ENCODE results near the gene TMEM184B. TPM values are rescaled to one million over a fixed set of nuclear protein-coding genes. Genes with fewer than 3 reads are reported as not detected.

Gene TMEM184B
- total and polyA plus RNA-seq, 2 of the 8 experiments (the other 6 are each of a cell fraction or from before 2014, with no cell fraction given): 41.6 to 81.0 TPM

GRCh38 chr22:38296372-38296771 is 23.6 kb upstream of the TMEM184B start:
- H3K18ac ChIP-seq (ENCODE audit: extremely low read depth, low read length): no peak overlapping the region
- POLR2A ChIA-PET (ENCODE audit: partially characterized antibody): interaction anchor here (0.7 to 3.7 kb wide), 11 partner anchors 8 to 54 kb away, joined by 3 to 16 read pairs (median 4); no protein-coding TSS in a partner anchor
- CTCF ChIA-PET (ENCODE audit: partially characterized antibody): interaction anchor here (0.9 to 4.0 kb wide), 13 partner anchors 9 to 244 kb away, joined by 3 to 31 read pairs (median 5); partner anchors contain the start of gene TMEM184B

More at GRCh38 chr22:38296372-38296771, 23.6 kb upstream of the TMEM184B start:
- peaks cover 26 to 46% of the 10 kb centered on the region in 2 experiments for H4K20me1 ChIP-seq (replicated peaks in 1 of 2; ENCODE audit: control insufficient read depth in 1 of 2, insufficient read depth in 2 of 2, low read length in 2 of 2)
- no peak for DNase-seq (ENCODE audit: low read depth in 1 of 2, low spot score in 2 of 2)
- no peak overlapping the region for H4K91ac ChIP-seq (replicated peaks; ENCODE audit: insufficient read length, low read length)
- H3K9ac ChIP-seq (replicated peaks in 1 of 4; ENCODE audit: extremely low read depth in 1 of 4, low read depth in 3 of 4, low read length in 3 of 4): no peak overlapping the region
- H3K4me3 ChIP-seq (ENCODE audit: extremely low read depth in 1 of 4, insufficient read depth in 2 of 4, low read depth in 3 of 4, low read length in 4 of 4): no peak overlapping the region
- no peak overlapping the region for H2BK12ac ChIP-seq (ENCODE audit: low read depth, low read length)
- H3K56ac ChIP-seq (replicated peaks; ENCODE audit: insufficient read length, low read depth, low read length): no peak overlapping the region
- H2BK5ac ChIP-seq (ENCODE audit: low read depth, low read length): peak overlapping the region; percentile 20; the same call in 1 of the 2 replicates
- no peak overlapping the region for H3K23ac ChIP-seq (ENCODE audit: insufficient read length)
- H4K8ac ChIP-seq (ENCODE audit: extremely low read depth, insufficient read depth, low read length): no peak overlapping the region
- no peak overlapping the region for H4K5ac ChIP-seq (ENCODE audit: insufficient read length, low read depth, low read length)
- H2BK20ac ChIP-seq (ENCODE audit: low read length): no peak overlapping the region
- FAIRE-seq: no peak
- no peaks in the 10 kb centered on the region for H3K23me2 ChIP-seq (ENCODE audit: low read depth, low read length)
- no peak overlapping the region for H2BK120ac ChIP-seq (replicated peaks; ENCODE audit: low read depth, low read length)
- H3K79me2 ChIP-seq (ENCODE audit: control insufficient read depth in 1 of 2, insufficient read depth in 2 of 2, low read length in 2 of 2): peaks cover 0 to 7% of the 10 kb centered on the region in 2 experiments; a peak in 1 of 4 replicates
- no peak overlapping the region for H3K4me2 ChIP-seq (ENCODE audit: insufficient read depth in 1 of 2, low read depth in 2 of 2, low read length in 2 of 2)
- no peak overlapping the region for H3K4ac ChIP-seq (replicated peaks; ENCODE audit: insufficient read length, low read depth, low read length)
- H3K79me1 ChIP-seq (ENCODE audit: low read depth, low read length): peaks cover 7% of the 10 kb centered on the region; the same call in 1 of the 2 replicates
- no peak overlapping the region for H2AFZ ChIP-seq (ENCODE audit: low read length)
- no peak overlapping the region for H3K14ac ChIP-seq (ENCODE audit: insufficient read length)
- 94% methylated on average over 4 of the region's 4 CpGs; no CpG with 5 or more reads in 1 of the 2 experiments for WGBS, 2 experiments (ENCODE audit: extremely low coverage in 1 of 2, insufficient coverage in 1 of 2, insufficient read length in 1 of 2, insufficient replicate concordance in 2 of 2, low coverage in 1 of 2, low lambda C conversion rate in 2 of 2, missing lambda C conversion rate in 1 of 2)
- no peak overlapping the region for H2AK5ac ChIP-seq (ENCODE audit: low read depth, low read length)
- no peak for TF ChIP-seq GTF2F1 (IDR thresholded peaks at IDR 0.05; ENCODE audit: borderline replicate concordance, low read depth, low read length)
- no peak for TF ChIP-seq CHD1 (IDR thresholded peaks at IDR 0.05; ENCODE audit: low read depth, low read length)
- TF ChIP-seq HDAC6 (IDR thresholded peaks at IDR 0.05; ENCODE audit: low read depth, low read length): no peak
- TF ChIP-seq BRCA1 (IDR thresholded peaks at IDR 0.05; ENCODE audit: low read depth, low read length): no peak
- no peak for TF ChIP-seq CEBPB (IDR thresholded peaks at IDR 0.05; ENCODE audit: low read depth, low read length)
- no peak for TF ChIP-seq ASH2L (IDR thresholded peaks at IDR 0.05; ENCODE audit: low read length)
- TF ChIP-seq MAX (IDR thresholded peaks at IDR 0.05): no peak
- TF ChIP-seq MAFK (IDR thresholded peaks at IDR 0.05; ENCODE audit: low read depth, low read length): no peak
- no peak for TF ChIP-seq EZH2 (IDR thresholded peaks at IDR 0.05; ENCODE audit: low read depth, low read length, severe bottlenecking)
- no peaks in the 10 kb centered on the region for H3K27me3 ChIP-seq (replicated peaks in 1 of 4; ENCODE audit: control insufficient read depth in 3 of 4, extremely low read depth in 1 of 4, insufficient read depth in 3 of 4, low read length in 3 of 4)
- H3K27ac ChIP-seq (ENCODE audit: low read depth, low read length): no peak overlapping the region
- H3K4me1 ChIP-seq (replicated peaks in 1 of 4; ENCODE audit: control insufficient read depth in 3 of 4, insufficient read depth in 4 of 4, low read length in 3 of 4): peaks cover 0 to 1% (median 0%) of the 10 kb centered on the region in 4 experiments; a peak in 3 of 7 replicates
- H2BK15ac ChIP-seq (ENCODE audit: low read length): no peak overlapping the region
- peaks cover 70 to 91% (median 87%) of the 10 kb centered on the region in 4 experiments for H3K36me3 ChIP-seq (ENCODE audit: control insufficient read depth in 2 of 4, insufficient read depth in 4 of 4, low read length in 3 of 4)
- no peaks in the 10 kb centered on the region for H3K9me3 ChIP-seq (ENCODE audit: insufficient read depth in 2 of 2, low read depth in 1 of 2, low read length in 1 of 2)
